ENCODE measurements around the gene PLPPR4. TPM values are rescaled to one million over a fixed set of nuclear protein-coding genes. Genes with fewer than 3 reads are reported as not detected.

Gene PLPPR4
- total and polyA plus RNA-seq, 2 of the 4 experiments (the other 2 are of a cell fraction), result 4.5 to 7.0 TPM

DNA sequence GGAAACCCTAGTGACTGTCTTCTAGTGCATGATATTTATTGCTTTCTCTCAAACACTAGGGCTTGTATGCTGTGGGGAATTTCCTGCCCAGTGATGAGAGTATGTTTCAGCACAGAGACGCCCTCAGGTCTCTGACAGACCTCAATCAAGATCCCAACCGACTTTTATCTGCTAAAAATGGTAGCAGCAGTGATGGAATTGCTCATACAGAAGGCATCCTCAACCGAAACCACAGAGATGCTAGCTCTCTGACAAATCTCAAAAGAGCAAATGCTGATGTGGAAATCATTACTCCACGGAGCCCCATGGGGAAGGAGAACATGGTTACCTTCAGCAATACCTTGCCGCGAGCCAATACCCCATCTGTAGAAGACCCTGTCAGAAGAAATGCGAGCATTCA, 41.3 kb downstream of the PLPPR4 start:
- ATAC-seq (ENCODE audit: low read depth) (no peak), DNase-seq (peak; percentile 41)
- H3K36me3 ChIP-seq (ENCODE audit: control insufficient read depth, insufficient read depth, low read length), result peaks cover 2% of the 10 kb centered on the region; the same call in 1 of the 2 replicates
- H2BK15ac ChIP-seq (ENCODE audit: low read depth, low read length), result no peak overlapping the region
- no peaks in the 10 kb centered on the region for H4K20me1 ChIP-seq (ENCODE audit: insufficient read depth, low read length)
- POLR2A ChIA-PET (ENCODE audit: unreplicated experiment), result interaction anchor here (0.6 kb wide), 1 partner anchor 12 kb away, joined by 3 read pairs; no protein-coding TSS in a partner anchor
- H3K4me3 ChIP-seq (ENCODE audit: insufficient read depth, low read depth, low read length), result no peak overlapping the region
- no peak overlapping the region for H3K4ac ChIP-seq (ENCODE audit: low read depth, low read length)
- CTCF ChIA-PET, result interaction anchor here (0.7 kb wide), 1 partner anchor 242 kb away, joined by 3 read pairs; no protein-coding TSS in a partner anchor
- no peak overlapping the region for H3K56ac ChIP-seq (ENCODE audit: extremely low read depth, insufficient read depth, low read length)
- no peaks in the 10 kb centered on the region for H3K4me1 ChIP-seq (ENCODE audit: control insufficient read depth, insufficient read depth, low read length)
- no peak overlapping the region for H4K5ac ChIP-seq (ENCODE audit: low read depth, low read length)
- no peak overlapping the region for H3K4me2 ChIP-seq (ENCODE audit: low read depth, low read length)
- no peak overlapping the region for H3K18ac ChIP-seq (ENCODE audit: low read depth, low read length)
- no peaks in the 10 kb centered on the region for H3K9me1 ChIP-seq (ENCODE audit: insufficient read depth, low read length)
- H2BK5ac ChIP-seq (ENCODE audit: low read depth, low read length, poor library complexity, severe bottlenecking), result no peak overlapping the region
- H3K27me3 ChIP-seq (ENCODE audit: control insufficient read depth, insufficient read depth, low read length), result no peaks in the 10 kb centered on the region
- H3K27ac ChIP-seq (ENCODE audit: insufficient read depth, low read length), result no peak overlapping the region
- intact Hi-C loops (cut with micrococcal nuclease), result no loop called here
- no TSS peak for BruUV-seq (replicated peaks)
- no peak overlapping the region for H2AFZ ChIP-seq (replicated peaks; ENCODE audit: low read length, poor library complexity)
- 80% methylated on average over 2 of the region's 7 CpGs; no CpG with 5 or more reads in 1 of the 2 experiments for WGBS, 2 experiments (ENCODE audit: extremely low coverage in 2 of 2, insufficient read length in 1 of 2)
- H2AK5ac ChIP-seq (ENCODE audit: low read depth, low read length), result no peak overlapping the region
- dilution Hi-C loops (cut with HindIII; ENCODE audit: low sequenced_read_pairs, unreplicated experiment), result no loop called here
- H4K8ac ChIP-seq (ENCODE audit: low read depth in 2 of 2, low read length in 2 of 2), result no peak overlapping the region
- no peak overlapping the region for H4K91ac ChIP-seq (ENCODE audit: insufficient read depth, low read depth, low read length)
- H2BK20ac ChIP-seq (ENCODE audit: low read depth, low read length), result no peak overlapping the region
- H3K23ac ChIP-seq (ENCODE audit: low read depth, low read length), result no peak overlapping the region
- no peaks in the 10 kb centered on the region for H3K9me3 ChIP-seq (ENCODE audit: control insufficient read depth, insufficient read depth, low read length)
- no peak overlapping the region for H2AK9ac ChIP-seq (replicated peaks; ENCODE audit: low read depth, low read length, poor library complexity)
- in situ Hi-C loops (cut with MboI; ENCODE audit: low sequenced_read_pairs), result no loop called here
- no peaks in the 10 kb centered on the region for H3K79me1 ChIP-seq (ENCODE audit: low read depth in 1 of 2, low read length in 2 of 2)
- H3K9ac ChIP-seq (ENCODE audit: low read depth, low read length), result no peak overlapping the region
- H3K14ac ChIP-seq (replicated peaks; ENCODE audit: low read depth, low read length), result no peak overlapping the region
- H2BK120ac ChIP-seq (ENCODE audit: low read depth, low read length), result no peak overlapping the region
- TF ChIP-seq SMC3 (IDR thresholded peaks at IDR 0.05; ENCODE audit: low read depth, low read length), result no peak
- TF ChIP-seq RCOR1 (IDR thresholded peaks at IDR 0.05; ENCODE audit: insufficient replicate concordance, low read length), result no peak
- TF ChIP-seq NFE2L2 (IDR thresholded peaks at IDR 0.05; ENCODE audit: low read depth, low read length), result no peak
- TF ChIP-seq, protein P1, sequence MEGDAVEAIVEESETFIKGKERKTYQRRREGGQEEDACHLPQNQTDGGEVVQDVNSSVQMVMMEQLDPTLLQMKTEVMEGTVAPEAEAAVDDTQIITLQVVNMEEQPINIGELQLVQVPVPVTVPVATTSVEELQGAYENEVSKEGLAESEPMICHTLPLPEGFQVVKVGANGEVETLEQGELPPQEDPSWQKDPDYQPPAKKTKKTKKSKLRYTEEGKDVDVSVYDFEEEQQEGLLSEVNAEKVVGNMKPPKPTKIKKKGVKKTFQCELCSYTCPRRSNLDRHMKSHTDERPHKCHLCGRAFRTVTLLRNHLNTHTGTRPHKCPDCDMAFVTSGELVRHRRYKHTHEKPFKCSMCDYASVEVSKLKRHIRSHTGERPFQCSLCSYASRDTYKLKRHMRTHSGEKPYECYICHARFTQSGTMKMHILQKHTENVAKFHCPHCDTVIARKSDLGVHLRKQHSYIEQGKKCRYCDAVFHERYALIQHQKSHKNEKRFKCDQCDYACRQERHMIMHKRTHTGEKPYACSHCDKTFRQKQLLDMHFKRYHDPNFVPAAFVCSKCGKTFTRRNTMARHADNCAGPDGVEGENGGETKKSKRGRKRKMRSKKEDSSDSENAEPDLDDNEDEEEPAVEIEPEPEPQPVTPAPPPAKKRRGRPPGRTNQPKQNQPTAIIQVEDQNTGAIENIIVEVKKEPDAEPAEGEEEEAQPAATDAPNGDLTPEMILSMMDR (conservative IDR thresholded peaks at IDR 0.05; ENCODE audit: low read depth, low read length), result no peak
- TF ChIP-seq RFX5 (IDR thresholded peaks at IDR 0.05; ENCODE audit: low read depth, low read length), result no peak
- TF ChIP-seq FOS (IDR thresholded peaks at IDR 0.05; ENCODE audit: low read depth, low read length), result no peak
- TF ChIP-seq RAD21 (IDR thresholded peaks at IDR 0.05; ENCODE audit: low read length), result no peak
- no peak for TF ChIP-seq MAZ (IDR thresholded peaks at IDR 0.05; ENCODE audit: borderline replicate concordance, low read depth, low read length)
- TF ChIP-seq MAFK (IDR thresholded peaks at IDR 0.05; ENCODE audit: low read depth, low read length), result no peak
- no peak for TF ChIP-seq BHLHE40 (IDR thresholded peaks at IDR 0.05; ENCODE audit: low read depth, low read length)
- TF ChIP-seq, protein P2, sequence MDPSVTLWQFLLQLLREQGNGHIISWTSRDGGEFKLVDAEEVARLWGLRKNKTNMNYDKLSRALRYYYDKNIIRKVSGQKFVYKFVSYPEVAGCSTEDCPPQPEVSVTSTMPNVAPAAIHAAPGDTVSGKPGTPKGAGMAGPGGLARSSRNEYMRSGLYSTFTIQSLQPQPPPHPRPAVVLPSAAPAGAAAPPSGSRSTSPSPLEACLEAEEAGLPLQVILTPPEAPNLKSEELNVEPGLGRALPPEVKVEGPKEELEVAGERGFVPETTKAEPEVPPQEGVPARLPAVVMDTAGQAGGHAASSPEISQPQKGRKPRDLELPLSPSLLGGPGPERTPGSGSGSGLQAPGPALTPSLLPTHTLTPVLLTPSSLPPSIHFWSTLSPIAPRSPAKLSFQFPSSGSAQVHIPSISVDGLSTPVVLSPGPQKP (IDR thresholded peaks at IDR 0.05; ENCODE audit: borderline replicate concordance, low read depth, low read length), result no peak
- TF ChIP-seq CHD1 (IDR thresholded peaks at IDR 0.05; ENCODE audit: low read depth, low read length), result no peak
- no peak for TF ChIP-seq CEBPB (IDR thresholded peaks at IDR 0.05; ENCODE audit: low read depth, low read length)
- TF ChIP-seq POLR2A (IDR thresholded peaks at IDR 0.05; ENCODE audit: low read depth, low read length), result no peak
- TF ChIP-seq, protein P3, sequence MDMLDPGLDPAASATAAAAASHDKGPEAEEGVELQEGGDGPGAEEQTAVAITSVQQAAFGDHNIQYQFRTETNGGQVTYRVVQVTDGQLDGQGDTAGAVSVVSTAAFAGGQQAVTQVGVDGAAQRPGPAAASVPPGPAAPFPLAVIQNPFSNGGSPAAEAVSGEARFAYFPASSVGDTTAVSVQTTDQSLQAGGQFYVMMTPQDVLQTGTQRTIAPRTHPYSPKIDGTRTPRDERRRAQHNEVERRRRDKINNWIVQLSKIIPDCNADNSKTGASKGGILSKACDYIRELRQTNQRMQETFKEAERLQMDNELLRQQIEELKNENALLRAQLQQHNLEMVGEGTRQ (IDR thresholded peaks at IDR 0.05; ENCODE audit: low read depth, low read length), result no peak
- no peak for TF ChIP-seq MXI1 (IDR thresholded peaks at IDR 0.05; ENCODE audit: borderline replicate concordance, low read depth, low read length)

Data from IMR-90 (cell line).